ENCODE measurements around the gene MCHR1. TPM values are rescaled to one million over a fixed set of nuclear protein-coding genes. Genes with fewer than 3 reads are reported as not detected.
"Not testable (repeated sequence)": the region's sequence is repeated elsewhere in the genome, so short reads cannot be mapped to it uniquely, and the experiment has no call there.

The MCHR1 gene
- total RNA-seq, 1 donor from 2014 or later: 0.10 TPM

DNA sequence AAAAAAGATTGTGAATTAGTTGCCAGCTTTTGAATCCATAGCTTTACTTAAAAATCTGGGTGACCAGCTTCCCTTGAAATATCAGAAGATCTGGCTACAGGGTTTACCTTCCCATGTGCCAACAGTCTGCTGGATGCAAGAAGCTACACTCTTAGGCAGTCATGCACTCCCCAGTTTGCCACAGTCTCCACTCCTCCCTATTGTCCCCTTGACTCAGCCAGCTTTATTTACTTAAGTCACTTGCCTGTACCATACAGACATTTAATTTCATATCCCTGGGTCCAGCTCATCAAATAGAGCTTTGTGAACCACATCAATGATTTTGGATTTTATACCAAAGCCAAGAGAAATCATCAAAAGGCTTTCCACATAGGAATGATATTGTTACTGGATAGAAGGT is 12.2 kb downstream of the MCHR1 start:
- DNase-seq: no peak

GRCh38 chr22:40694411-40694810 is 15.1 kb downstream of the MCHR1 start:
- DNase-seq: peak; percentile 66

GRCh38 chr22:40701274-40701673 is 22.0 kb downstream of the MCHR1 start:
- DNase-seq: no peak

DNA sequence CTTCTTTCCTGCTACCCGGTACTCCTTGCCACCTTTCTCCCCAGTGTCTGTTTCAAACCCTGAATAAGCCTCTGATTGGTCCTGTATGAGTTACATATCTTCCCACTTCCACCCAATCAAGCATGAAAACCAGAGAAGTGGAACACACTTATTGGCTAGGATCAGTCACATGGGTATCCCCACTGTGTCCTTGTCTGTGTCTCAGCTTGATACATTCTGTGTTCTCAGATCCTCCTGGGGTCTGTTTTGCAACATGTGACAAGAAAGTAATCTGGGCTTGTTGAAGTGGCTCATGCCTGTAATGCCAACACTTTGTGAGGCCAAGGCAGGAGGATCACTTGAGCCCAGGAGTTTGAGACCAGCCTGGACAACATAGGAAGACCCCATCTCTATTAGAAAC is 23.9 kb downstream of the MCHR1 start:
- no peak for DNase-seq

DNA sequence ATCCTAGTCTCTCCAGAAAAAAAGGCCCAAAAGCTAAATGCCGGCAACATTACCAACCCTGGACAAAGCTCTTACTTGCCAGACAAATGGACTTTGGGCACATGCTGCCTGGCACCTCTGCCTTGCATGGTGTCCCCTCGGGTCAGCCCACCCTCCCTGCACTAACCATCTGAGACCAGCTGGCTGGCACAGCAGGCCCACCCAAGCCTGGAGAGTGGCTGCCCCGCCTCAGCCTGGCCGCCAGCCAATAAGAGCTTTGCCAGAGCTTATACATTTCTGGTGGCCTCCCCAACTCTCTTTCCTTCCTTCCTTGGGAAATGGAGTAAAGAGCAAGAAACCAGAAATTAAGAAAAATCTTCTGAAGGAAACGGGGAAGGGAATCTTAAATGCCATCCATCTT is 24.5 kb downstream of the MCHR1 start:
- DNase-seq: peak; percentile 91

GRCh38 chr22:40705918-40706682 is 26.8 kb downstream of the MCHR1 start:
- DNase-seq: no peak

DNA sequence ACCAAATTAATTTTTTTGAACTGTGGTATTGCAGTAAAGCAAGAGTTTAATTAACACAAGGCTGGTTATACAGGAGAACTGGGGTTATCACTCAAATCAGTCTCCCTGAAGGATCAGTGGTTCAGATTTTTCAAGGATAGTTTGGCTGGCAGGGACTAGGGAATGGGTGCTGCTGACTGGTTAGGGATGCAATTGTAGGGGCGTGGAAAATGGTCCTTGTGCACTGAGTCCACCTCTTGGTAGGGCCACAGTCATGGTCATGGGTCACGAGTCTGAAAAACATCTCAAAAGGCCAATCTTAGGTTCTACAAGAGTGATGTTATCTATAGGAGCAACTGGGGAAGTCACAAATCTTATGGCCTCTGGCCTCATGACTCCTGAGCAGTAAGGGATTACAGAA is 27.9 kb downstream of the MCHR1 start:
- no peak for DNase-seq

DNA sequence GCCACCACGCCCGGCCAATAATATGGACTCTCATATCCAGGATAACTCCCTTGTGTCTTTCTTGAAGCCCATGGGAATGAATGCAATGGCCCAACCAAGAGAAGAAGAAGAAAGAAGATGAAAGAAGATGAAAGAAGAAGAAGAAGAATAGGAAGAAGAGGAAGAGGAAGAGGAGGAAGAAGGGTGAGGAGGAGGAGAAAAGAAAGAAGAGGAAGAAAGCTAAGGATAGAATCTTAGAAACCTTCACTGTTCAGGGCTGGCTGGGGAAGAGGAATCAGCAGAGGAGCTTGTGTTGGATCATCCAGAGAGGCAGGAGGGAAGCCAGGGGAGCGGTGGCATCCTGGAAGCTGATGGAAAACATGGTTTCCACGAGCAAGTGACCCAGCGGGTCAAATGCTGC is 28.9 kb downstream of the MCHR1 start:
- DNase-seq: no peak

DNA sequence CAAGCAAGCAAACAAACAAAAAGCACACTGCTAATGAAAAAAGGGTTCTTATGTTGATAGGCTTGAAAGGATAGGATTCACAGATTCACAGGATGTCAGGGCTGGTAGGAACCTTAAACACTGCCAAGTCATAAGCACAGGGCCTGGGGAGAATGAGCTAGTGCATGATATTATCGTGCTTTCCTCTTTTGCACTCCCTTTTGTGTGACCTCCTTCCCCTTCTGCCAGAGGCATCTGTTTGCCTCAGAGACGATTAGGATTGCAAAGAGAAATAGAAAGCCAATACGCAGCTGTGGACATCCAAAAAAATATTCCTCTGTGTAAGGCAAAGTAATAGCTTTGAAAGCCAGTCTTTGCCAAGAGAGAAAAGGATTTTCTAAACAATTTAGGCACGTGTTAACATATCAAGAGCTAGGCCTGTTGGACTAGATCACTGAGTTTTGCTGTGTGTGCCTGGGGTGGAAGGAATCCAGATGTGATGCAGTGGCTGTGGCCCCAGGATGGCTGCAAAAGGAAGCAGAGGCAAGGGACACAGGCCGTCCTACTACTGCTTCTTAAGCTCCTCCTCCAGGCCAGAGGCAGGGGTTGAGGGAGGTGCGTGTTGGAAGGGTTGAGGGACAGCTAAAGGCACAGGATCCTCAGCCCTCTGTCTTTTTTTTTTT is 30.6 kb downstream of the MCHR1 start:
- peak; percentile 92 for DNase-seq

- no peak for DNase-seq
These were observed 33.0 kb downstream of the MCHR1 start for GRCh38 chr22:40712311-40712710.

- peak; percentile 86 for DNase-seq
These were observed 35.4 kb downstream of the MCHR1 start for GRCh38 chr22:40714499-40715337.

DNA sequence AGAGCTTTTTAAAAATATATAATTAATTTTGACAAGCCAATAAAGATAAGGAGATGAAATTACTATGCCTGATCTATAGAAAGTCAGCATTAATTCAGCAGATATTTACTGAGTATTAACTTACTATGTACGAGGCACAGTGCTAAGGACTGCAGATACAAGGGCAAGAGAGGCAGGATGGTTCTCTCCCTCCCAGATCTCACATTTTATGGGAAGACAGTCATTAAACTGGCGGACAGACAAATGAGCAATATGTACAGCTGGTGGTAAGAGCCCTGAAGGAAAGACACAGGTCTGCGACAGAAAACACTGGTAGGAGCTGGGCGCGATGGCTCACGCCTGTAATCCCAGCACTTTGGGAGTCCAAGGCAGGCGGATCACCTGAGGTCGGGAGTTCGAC is 36.8 kb downstream of the MCHR1 start:
- DNase-seq: no peak

GRCh38 chr22:40717657-40718056 is 38.4 kb downstream of the MCHR1 start:
- DNase-seq: not testable (repeated sequence)

DNA sequence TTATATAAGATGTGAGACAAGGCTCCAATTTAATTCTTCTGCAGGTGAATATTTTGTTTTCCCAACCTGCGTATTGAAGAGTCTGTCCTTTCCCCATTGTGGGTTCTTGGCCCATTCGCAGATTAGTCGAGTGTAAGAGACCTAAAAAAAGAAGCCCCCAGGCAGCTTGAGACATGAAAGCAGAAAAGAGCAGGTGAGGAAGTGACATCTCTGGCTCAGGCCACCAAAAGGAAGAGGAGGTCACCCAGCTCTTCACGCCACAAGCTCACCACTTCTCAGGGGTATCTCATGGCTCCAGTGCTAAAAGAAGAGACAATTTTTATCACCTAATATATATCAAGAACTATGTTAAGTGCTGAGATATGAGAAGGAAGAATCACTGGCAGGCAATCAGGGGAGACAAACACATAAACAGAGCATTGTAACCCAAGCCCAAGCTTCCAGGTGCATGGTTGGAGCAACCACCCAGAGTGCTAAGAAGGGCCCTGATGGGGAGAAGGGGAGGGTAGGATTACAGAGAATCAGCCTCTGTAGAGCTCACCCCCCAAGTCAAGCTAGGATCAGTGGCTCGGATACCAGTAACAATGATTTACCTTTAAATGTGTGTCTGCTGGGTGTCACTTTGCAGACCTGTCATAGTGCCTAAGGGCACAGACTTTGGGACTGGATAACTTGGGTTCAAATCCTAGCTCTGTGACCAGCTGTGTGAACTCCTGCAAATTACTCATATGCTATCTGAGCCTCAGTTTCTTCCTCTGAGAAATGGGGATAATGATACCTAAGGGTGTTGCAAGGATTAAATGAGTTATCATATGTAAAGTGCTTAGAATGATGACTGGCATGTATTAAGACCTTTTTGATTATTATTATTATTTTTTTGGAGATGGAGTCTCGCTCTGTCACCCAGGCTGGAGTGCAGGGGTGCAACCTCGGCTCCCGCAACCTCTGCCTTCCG is 39.2 kb downstream of the MCHR1 start:
- no peak for DNase-seq

DNA sequence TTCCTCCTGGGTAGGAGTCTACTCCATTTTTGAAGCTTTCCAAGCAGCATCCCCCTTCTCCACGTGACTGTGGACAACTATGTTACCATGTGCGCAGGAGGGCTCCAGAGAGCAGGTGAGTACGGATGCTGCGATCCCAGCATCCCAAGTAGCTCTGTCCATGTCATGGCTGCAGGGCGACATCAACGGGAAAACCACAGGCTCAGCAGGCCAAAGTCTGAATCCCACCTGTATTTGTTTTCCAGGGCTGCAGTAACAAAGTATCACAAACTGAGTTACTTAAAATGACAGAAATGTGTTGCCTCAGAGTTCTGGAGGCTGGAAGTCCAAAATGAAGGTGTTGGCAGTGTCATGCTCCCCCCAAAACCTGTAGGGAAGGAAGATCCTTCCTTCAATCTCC is 40.3 kb downstream of the MCHR1 start:
- no peak for DNase-seq

DNA sequence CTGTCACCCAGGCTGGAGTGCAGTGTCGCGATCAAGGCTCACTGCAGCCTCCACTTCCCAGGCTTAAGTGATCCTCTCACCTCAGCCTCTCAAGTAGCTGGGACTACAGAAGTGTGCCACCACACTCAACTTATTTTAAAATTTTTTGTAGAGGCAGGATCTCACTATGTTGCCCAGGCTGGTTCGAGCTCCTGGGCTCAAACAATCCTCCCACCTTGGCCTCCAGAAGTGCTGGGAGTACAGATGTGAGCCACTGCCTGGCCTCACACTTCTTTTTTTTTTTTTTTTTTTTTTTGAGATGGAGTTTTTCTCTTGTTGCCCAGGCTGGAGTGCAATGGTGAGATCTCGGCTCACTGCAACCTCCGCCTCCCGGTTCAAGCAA is 40.9 kb downstream of the MCHR1 start:
- DNase-seq: not testable (repeated sequence)

GRCh38 chr22:40720538-40721256 is 41.4 kb downstream of the MCHR1 start:
- no peak for DNase-seq

DNA sequence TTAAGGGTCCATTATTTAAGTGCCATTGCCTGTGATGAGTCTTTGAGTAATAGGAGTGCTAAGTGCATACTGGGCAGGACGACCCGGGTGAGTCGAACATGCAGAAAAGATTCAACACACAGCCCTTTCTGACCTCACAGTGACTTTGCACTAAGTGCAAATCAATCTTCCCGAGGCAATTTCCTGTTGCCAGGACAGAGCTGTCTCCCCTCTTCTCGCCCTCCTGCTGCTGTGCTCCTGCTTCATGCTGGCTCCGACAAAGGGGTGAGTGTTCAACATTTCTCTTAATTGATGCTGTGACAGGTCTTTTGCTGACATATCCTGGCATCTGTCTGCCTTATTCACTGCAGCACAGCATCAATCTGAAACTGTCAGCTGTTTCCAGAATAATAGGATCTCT is 42.0 kb downstream of the MCHR1 start:
- peak; percentile 45 for DNase-seq

DNA sequence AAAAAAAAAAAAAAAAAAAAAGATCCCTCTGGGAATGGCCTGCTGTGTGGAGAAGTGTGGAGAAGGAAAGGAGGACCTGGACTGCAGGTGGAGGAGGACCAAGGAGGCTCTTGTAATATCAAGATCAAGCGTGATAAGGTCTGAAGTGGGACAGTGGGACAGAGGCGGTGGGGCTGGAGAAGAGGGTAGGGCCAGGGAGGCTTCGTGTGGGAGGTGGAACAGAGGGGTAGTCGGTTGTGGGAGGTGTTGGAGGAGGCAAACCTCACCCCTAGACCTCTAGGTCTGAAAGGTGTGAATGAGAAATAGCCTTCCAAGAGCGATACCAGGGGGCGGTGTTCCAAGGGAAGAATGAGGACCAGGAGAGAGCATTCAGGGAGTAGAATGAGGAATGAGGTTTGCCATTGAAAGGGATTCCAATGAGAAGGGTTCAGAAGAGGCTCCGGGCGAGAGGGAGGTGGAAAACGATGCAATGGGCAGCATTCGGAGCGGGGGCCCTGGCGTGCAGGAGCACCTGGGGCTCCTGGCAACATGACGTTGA is 44.2 kb downstream of the MCHR1 start:
- DNase-seq: no peak

DNA sequence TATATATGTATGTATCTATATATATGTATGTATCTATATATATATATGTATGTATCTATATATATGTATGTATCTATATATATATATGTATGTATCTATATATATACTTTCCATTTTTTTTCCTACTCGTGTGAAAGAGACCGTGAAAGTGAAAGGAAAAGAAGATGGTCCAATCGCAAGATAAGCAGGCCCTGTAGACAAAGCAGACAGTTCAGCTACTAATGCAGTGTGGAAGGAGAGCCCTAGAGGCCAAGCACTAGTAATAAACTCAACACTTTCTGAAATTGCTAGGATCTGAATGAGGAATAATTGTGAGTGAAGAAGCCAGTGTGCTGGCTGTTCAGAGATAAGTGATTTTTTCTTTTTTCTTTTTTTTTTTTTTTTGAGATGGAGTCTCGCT is 47.2 kb downstream of the MCHR1 start:
- DNase-seq: no peak

All from tongue (tissue), 2 donors.